Uterus (tissue), 4 donors: ENCODE results near the gene LMAN2. TPM values are rescaled to one million over a fixed set of nuclear protein-coding genes. Genes with fewer than 3 reads are reported as not detected.

Experiments
- DNase-seq, 2 donors: peaks; one replicate each; pipeline ENCODE4 v3.0.0-alpha.2; 2019 to 2020
- H3K27ac ChIP-seq, 2 donors: fragments of 200-600 bp; sonication (generic); 1 replicate in 1 of 2; 2 replicates in 1 of 2; pipeline ENCODE4 v1.5.1; 2016 to 2018
- H3K27me3 ChIP-seq, 2 donors: fragments of 200-600 bp; sonication (generic); one replicate each; pipeline ENCODE4 v1.5.1; 2018 to 2019; ENCODE audit warnings: control low read depth in 1 of 2
- H3K36me3 ChIP-seq, 2 donors: fragments of 200-600 bp; sonication (generic); one replicate each; pipeline ENCODE4 v1.5.1; 2019; ENCODE audit warnings: control low read depth in 1 of 2
- H3K4me1 ChIP-seq, 2 donors: fragments of 200-600 bp; sonication (generic); one replicate each; pipeline ENCODE4 v1.5.1; 2018 to 2019; ENCODE audit warnings: control low read depth in 1 of 2
- H3K4me3 ChIP-seq, 2 donors: fragments of 200-600 bp; sonication (generic); 1 replicate in 1 of 2; 2 replicates in 1 of 2; pipeline ENCODE4 v1.5.1; 2018 to 2019; ENCODE audit warnings: mild to moderate bottlenecking in 1 of 2
- H3K9me3 ChIP-seq, 2 donors: fragments of 200-600 bp; sonication (generic); one replicate each; pipeline ENCODE4 v1.5.1; 2019; ENCODE audit warnings: control low read depth in 1 of 2
- POLR2A ChIP-seq, 2 donors: fragments of 450-650 bp; IDR thresholded peaks; one replicate each; pipeline ENCODE4 v1.6.1; 2016; ENCODE audit warnings: antibody characterized with exemption in 2 of 2, mild to moderate bottlenecking in 1 of 2, moderate library complexity in 1 of 2
- intact Hi-C: fragments of 100-400 bp; cut with DNase I; formaldehyde crosslinking; loops from one replicate; pipeline ENCODE4 v1.15.1; 2023; ENCODE audit warnings: low total_unique reads
- total RNA-seq, 4 donors: library from RNA; depleted of rRNA in 3 of 4; stranded (reverse); fragments of >200 nt in 3 of 4; gene quantifications; one replicate each; pipeline versions ENCODE4 v1.1.0 to v1.2.4, GENCODE V29; 2014 to 2023
- TF ChIP-seq, protein P1 (sequence below), 4 experiments: fragments of 200-600 bp in 2 of 4; fragments of 450-650 bp in 2 of 4; sonication (generic) in 2 of 4; IDR thresholded peaks; one replicate each; pipeline ENCODE4 v1.5.1; 2016 to 2019; ENCODE audit warnings: antibody characterized with exemption in 4 of 4, mild to moderate bottlenecking in 2 of 4, moderate library complexity in 1 of 4
- donor health status: DM: yes; HTN: yes; CAD: no.

Gene LMAN2
- total RNA-seq, 4 donors from 2014 or later, result 83.2 to 210 (median 170) TPM

GRCh38 chr5:177372910-177373309 is 21.4 kb upstream of the LMAN2 start:
- Histone ChIP-seq H3K9me3 (no peaks in the 10 kb centered on the region), H3K4me1 (peaks cover 0 to 7% of the 10 kb centered on the region in 2 donors), H3K4me3 (no peak overlapping the region), H3K36me3 (no peaks in the 10 kb centered on the region), H3K27ac (no peak overlapping the region), H3K27me3 (no peaks in the 10 kb centered on the region)
- DNase-seq, result no peak
- intact Hi-C loops, result no loop called here
- TF ChIP-seq, protein P1, sequence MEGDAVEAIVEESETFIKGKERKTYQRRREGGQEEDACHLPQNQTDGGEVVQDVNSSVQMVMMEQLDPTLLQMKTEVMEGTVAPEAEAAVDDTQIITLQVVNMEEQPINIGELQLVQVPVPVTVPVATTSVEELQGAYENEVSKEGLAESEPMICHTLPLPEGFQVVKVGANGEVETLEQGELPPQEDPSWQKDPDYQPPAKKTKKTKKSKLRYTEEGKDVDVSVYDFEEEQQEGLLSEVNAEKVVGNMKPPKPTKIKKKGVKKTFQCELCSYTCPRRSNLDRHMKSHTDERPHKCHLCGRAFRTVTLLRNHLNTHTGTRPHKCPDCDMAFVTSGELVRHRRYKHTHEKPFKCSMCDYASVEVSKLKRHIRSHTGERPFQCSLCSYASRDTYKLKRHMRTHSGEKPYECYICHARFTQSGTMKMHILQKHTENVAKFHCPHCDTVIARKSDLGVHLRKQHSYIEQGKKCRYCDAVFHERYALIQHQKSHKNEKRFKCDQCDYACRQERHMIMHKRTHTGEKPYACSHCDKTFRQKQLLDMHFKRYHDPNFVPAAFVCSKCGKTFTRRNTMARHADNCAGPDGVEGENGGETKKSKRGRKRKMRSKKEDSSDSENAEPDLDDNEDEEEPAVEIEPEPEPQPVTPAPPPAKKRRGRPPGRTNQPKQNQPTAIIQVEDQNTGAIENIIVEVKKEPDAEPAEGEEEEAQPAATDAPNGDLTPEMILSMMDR (IDR thresholded peaks at IDR 0.05), result no peak
- no peak for TF ChIP-seq POLR2A (IDR thresholded peaks at IDR 0.05)

- Histone ChIP-seq H3K4me3 (no peak overlapping the region), H3K36me3 (no peaks in the 10 kb centered on the region), H3K27ac (no peak overlapping the region), H3K9me3 (no peaks in the 10 kb centered on the region), H3K4me1 (peaks cover 0 to 10% of the 10 kb centered on the region in 2 donors), H3K27me3 (no peaks in the 10 kb centered on the region)
- DNase-seq, result no peak
- TF ChIP-seq, protein P1 (IDR thresholded peaks at IDR 0.05), result no peak
- TF ChIP-seq POLR2A (IDR thresholded peaks at IDR 0.05), result no peak
- intact Hi-C loops, result no loop called here
Observed at GRCh38 chr5:177372034-177372896, 20.8 kb upstream of the LMAN2 start.

- no peaks in the 10 kb centered on the region for H3K9me3 ChIP-seq
- no peak for TF ChIP-seq POLR2A (IDR thresholded peaks at IDR 0.05)
- TF ChIP-seq, protein P1 (IDR thresholded peaks at IDR 0.05), result no peak
- peak overlapping the region; percentile 12 to 26 for H3K4me3 ChIP-seq
- no peaks in the 10 kb centered on the region for H3K36me3 ChIP-seq
- H3K27ac ChIP-seq, result no peak overlapping the region
- intact Hi-C loops, result no loop called here
- peaks cover 0 to 11% of the 10 kb centered on the region in 2 donors for H3K4me1 ChIP-seq
- no peaks in the 10 kb centered on the region for H3K27me3 ChIP-seq
- no peak for DNase-seq
Observed at GRCh38 chr5:177371120-177372033, 19.9 kb upstream of the LMAN2 start.

DNA sequence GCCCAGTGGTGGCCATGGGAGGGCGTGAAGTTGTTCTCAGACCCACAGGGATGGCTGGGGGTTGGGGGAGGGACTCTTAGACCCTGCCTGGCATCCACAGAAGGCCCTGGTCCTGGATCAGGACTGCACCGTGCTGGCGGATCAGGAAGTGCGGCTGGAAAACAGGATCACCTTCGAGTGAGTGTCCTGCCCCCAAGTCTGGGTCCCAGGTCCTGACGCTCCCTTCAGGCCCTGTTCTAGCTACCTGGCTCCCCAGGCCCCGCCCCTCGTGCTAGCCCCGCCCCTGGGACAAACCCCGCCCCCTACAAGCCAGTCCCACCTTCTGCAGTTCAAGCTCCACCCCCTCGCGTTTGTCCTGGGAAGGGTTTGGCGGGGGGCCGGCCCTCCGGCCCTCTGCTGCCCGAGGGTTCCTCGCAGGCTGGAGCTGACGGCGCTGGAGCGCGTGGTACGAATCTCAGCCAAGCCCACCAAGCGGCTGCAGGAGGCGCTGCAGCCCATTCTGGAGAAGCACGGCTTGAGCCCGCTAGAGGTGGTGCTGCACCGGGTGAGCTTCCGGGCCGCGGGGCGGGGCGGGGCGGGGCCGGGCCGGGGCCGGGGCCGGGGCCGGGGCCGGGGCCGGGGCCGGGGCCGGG is 19.1 kb upstream of the LMAN2 start:
- no peaks in the 10 kb centered on the region for H3K27me3 ChIP-seq
- peaks cover 3 to 11% of the 10 kb centered on the region in 2 donors for H3K4me1 ChIP-seq
- peak overlapping the region in 1 of 2 donors; percentile 21 for H3K4me3 ChIP-seq
- TF ChIP-seq POLR2A (IDR thresholded peaks at IDR 0.05), result no peak
- TF ChIP-seq, protein P1 (IDR thresholded peaks at IDR 0.05), result peak; percentile 9 to 56 (median 38)
- intact Hi-C loops, result no loop called here
- H3K27ac ChIP-seq, result no peak overlapping the region
- no peaks in the 10 kb centered on the region for H3K9me3 ChIP-seq
- H3K36me3 ChIP-seq, result no peaks in the 10 kb centered on the region
- peak; percentile 74 to 77 for DNase-seq
